ENCODE results near the gene LLGL1. TPM values are rescaled to one million over a fixed set of nuclear protein-coding genes. Genes with fewer than 3 reads are reported as not detected.

LLGL1 gene
- total RNA-seq, 1 donor from 2014 or later: 70.5 TPM

- H3K27ac Mint-ChIP-seq: peak within 1 kb of the TSS; percentile 46
- peak within 1 kb of the TSS; percentile 71 for H2AFZ ChIP-seq (replicated peaks)
- peaks cover 39% of the 10 kb centered on the region for H4K20me1 ChIP-seq (ENCODE audit: low read depth)
- H3K27me3 Mint-ChIP-seq (ENCODE audit: insufficient read depth, low read depth): peaks cover 7% of the 10 kb centered on the region
- H3K4me1 ChIP-seq: peaks cover 19% of the 10 kb centered on the region
- peak within 1 kb of the TSS; percentile 73 for H3K27ac ChIP-seq
- H3K4me3 Mint-ChIP-seq: peak within 1 kb of the TSS; percentile 87
- peak within 1 kb of the TSS; percentile 69 for H3K4me3 ChIP-seq
- peaks cover 35% of the 10 kb centered on the region for H3K79me2 ChIP-seq (ENCODE audit: low read depth)
- H3K4me1 Mint-ChIP-seq: peaks cover 25% of the 10 kb centered on the region
- no peaks in the 10 kb centered on the region for H3K27me3 ChIP-seq
- no peak for TF ChIP-seq CTCF (IDR thresholded peaks at IDR 0.05)
- no peak for TF ChIP-seq EZH2 (IDR thresholded peaks at IDR 0.05)
- TF ChIP-seq EZH2phosphoT487 (IDR thresholded peaks at IDR 0.05): no peak
- H3K36me3 ChIP-seq: no peaks in the 10 kb centered on the region
- peaks cover 6% of the 10 kb centered on the region for H3K36me3 Mint-ChIP-seq
- H3K9ac ChIP-seq: peak within 1 kb of the TSS; percentile 85
- DNase-seq (ENCODE audit: low spot score): peak; percentile 97
- peak within 1 kb of the TSS; percentile 83 for H3K4me2 ChIP-seq
- no peaks in the 10 kb centered on the region for H3K9me3 ChIP-seq (ENCODE audit: low read depth)
- no peaks in the 10 kb centered on the region for H3K9me3 Mint-ChIP-seq
- H3F3A ChIP-seq (ENCODE audit: low read depth): peaks cover 36% of the 10 kb centered on the region
Observed at GRCh38 chr17:18260332-18261145, 35.1 kb downstream of the LLGL1 start, which contains the start of gene MIEF2. Gene MIEF2, plus strand, starts transcription at chr17:18260662. Its CDS starts 2,059 bp downstream, at chr17:18262721.

- Mint-ChIP-seq H3K4me3 (peak overlapping the region; percentile 87), H3K27ac (peak overlapping the region; percentile 46), H3K4me1 (peaks cover 23% of the 10 kb centered on the region), H3K27me3 (ENCODE audit: insufficient read depth, low read depth) (peaks cover 9% of the 10 kb centered on the region), H3K36me3 (peaks cover 3% of the 10 kb centered on the region), H3K9me3 (no peaks in the 10 kb centered on the region)
- H3K9me3 ChIP-seq (ENCODE audit: low read depth): no peaks in the 10 kb centered on the region
- TF ChIP-seq EZH2 (IDR thresholded peaks at IDR 0.05) (no peak), CTCF (IDR thresholded peaks at IDR 0.05) (no peak), EZH2phosphoT487 (IDR thresholded peaks at IDR 0.05) (no peak)
- H3K4me2 ChIP-seq: peak overlapping the region; percentile 83
- no peaks in the 10 kb centered on the region for H3K27me3 ChIP-seq
- peaks cover 33% of the 10 kb centered on the region for H4K20me1 ChIP-seq (ENCODE audit: low read depth)
- H3F3A ChIP-seq (ENCODE audit: low read depth): peaks cover 36% of the 10 kb centered on the region
- H2AFZ ChIP-seq (replicated peaks): peak overlapping the region; percentile 71
- peaks cover 35% of the 10 kb centered on the region for H3K79me2 ChIP-seq (ENCODE audit: low read depth)
- peak overlapping the region; percentile 85 for H3K9ac ChIP-seq
- DNase-seq (ENCODE audit: low spot score): peak; percentile 43
- peaks cover 19% of the 10 kb centered on the region for H3K4me1 ChIP-seq
- H3K4me3 ChIP-seq: peak overlapping the region; percentile 69
- H3K36me3 ChIP-seq: no peaks in the 10 kb centered on the region
- peak overlapping the region; percentile 73 for H3K27ac ChIP-seq
Observed at GRCh38 chr17:18261146-18261515, 35.7 kb downstream of the LLGL1 start.

DNA sequence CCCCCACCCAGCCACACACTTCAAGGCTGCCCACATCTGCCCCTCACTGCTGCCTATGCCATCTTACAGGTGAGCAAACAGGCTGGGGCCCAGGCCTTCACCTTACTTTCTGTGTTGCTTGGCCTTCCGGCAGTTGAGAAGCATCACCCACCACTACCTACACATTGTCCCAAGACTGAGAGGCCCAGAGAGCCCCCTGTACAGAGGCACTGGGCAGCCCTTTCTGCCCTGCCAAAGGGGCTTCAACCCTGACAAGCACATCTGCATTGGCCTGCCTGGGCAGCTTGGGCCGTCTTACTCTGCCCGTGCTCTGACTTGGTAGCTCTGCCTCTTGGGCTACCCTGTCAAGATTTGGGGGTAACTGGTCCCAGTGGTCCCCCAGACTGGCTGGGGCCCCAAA lies 36.2 kb downstream of the LLGL1 start:
- H3K9ac ChIP-seq: no peak overlapping the region
- H3K4me2 ChIP-seq: peak overlapping the region; percentile 83
- Mint-ChIP-seq H3K36me3 (peaks cover 3% of the 10 kb centered on the region), H3K9me3 (no peaks in the 10 kb centered on the region), H3K27me3 (ENCODE audit: insufficient read depth, low read depth) (peaks cover 9% of the 10 kb centered on the region), H3K4me3 (peak overlapping the region; percentile 87), H3K4me1 (peaks cover 20% of the 10 kb centered on the region), H3K27ac (no peak overlapping the region)
- TF ChIP-seq CTCF (IDR thresholded peaks at IDR 0.05): no peak
- no peak for TF ChIP-seq EZH2 (IDR thresholded peaks at IDR 0.05)
- H3K9me3 ChIP-seq (ENCODE audit: low read depth): no peaks in the 10 kb centered on the region
- H2AFZ ChIP-seq (replicated peaks): no peak overlapping the region
- no peak overlapping the region for H3K27ac ChIP-seq
- H3K27me3 ChIP-seq: no peaks in the 10 kb centered on the region
- peaks cover 28% of the 10 kb centered on the region for H4K20me1 ChIP-seq (ENCODE audit: low read depth)
- peak overlapping the region; percentile 69 for H3K4me3 ChIP-seq
- H3K4me1 ChIP-seq: peaks cover 19% of the 10 kb centered on the region
- peaks cover 29% of the 10 kb centered on the region for H3K79me2 ChIP-seq (ENCODE audit: low read depth)
- H3F3A ChIP-seq (ENCODE audit: low read depth): peaks cover 38% of the 10 kb centered on the region
- no peaks in the 10 kb centered on the region for H3K36me3 ChIP-seq
- DNase-seq (ENCODE audit: low spot score): no peak
